Stromal cell of bone marrow (primary cell): ENCODE data around the gene DLGAP1.
"Not testable (repeated sequence)": the region's sequence is repeated elsewhere in the genome, so short reads cannot be mapped to it uniquely, and the experiment has no call there.

Experiments
- DNase-seq: peaks from one replicate; pipeline ENCODE4 v3.0.0-alpha.2; 2012; ENCODE audit warnings: low read depth

The DLGAP1 gene

GRCh38 chr18:4385876-4386275, 69.2 kb downstream of the DLGAP1 start:
- DNase-seq = no peak

DNA sequence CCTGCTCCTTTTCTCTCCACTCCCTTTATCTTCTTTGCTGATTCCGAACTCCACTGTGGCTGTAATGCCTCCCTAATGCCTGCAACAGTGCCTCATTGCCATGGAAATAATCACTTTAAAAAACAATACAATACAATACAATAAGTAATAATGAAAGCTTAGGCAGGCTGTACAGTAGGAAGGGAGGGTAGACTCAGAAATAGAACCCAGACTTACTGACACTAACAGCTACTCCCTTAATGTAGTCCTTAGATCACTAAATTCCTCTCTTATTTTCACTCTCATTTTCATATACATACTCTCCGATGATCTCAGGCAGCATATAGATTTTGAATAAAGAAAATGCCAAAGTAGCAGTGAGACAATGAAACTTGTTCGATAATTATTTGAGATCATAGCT, 70.2 kb downstream of the DLGAP1 start:
- no peak for DNase-seq

- no peak for DNase-seq
Observed at GRCh38 chr18:4374564-4374963, 80.5 kb downstream of the DLGAP1 start.

DNA sequence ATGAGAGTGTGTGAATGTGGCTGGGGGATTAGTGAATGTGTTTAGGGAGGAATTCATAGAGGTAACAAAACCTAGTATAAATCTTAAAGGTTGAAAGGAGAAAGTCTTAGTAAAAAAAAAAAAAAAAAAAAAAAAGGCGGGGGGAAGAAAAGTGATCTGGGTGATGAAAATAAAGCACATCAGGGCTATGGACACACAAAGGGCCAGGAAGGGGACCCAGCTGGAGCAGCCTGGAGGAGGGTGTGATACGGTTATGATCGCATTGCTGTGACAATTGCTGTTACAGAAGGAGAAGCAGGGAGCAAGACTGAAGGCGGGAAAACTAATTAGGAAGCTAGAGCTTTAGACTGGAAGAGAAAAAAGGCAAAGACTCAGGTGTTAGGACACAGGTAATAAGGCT, 85.4 kb downstream of the DLGAP1 start:
- no peak for DNase-seq

- no peak for DNase-seq
Observed at GRCh38 chr18:4360221-4360715, 94.8 kb downstream of the DLGAP1 start.

DNA sequence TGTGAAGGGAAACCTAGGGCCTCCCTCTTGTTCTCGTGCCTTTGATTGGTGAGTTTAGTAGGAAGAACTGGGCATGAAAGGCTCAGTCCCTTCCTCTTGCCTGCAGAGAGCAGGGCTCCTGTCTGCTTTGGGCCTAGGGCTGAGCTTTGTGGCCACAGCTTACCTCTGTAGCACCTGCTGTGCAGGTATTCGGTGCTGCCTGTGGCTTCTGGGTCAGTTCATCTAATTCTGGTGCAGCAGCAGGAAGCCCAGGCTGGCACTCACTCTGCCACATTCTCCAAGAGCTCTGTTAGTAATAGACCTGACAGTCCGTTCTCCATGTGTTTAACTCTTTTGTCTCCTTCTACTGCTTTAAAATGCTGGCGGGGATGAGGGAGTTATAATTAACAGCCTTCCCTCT, 96.5 kb downstream of the DLGAP1 start:
- DNase-seq = no peak

GRCh38 chr18:4357579-4357978, 97.5 kb downstream of the DLGAP1 start:
- no peak for DNase-seq

DNA sequence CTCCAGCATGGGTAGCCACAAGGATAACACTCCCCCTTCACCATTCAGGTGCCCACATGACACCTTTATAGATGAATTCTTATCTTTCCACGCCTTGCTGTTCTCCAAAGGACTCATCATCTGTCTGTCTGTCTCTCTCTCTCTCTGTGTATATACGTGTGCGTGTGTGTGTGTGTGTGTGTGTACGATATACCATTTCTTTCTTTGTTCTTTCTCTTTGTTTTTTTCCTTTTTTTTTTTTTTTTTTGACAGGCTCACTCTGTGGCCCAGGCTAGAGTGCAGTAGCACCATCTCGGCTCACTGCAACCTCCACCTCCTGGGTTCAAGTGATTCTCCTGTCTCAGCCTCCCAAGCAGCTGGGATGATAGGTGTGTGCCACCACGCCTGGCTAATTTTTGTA, 98.2 kb downstream of the DLGAP1 start:
- DNase-seq = no peak

DNA sequence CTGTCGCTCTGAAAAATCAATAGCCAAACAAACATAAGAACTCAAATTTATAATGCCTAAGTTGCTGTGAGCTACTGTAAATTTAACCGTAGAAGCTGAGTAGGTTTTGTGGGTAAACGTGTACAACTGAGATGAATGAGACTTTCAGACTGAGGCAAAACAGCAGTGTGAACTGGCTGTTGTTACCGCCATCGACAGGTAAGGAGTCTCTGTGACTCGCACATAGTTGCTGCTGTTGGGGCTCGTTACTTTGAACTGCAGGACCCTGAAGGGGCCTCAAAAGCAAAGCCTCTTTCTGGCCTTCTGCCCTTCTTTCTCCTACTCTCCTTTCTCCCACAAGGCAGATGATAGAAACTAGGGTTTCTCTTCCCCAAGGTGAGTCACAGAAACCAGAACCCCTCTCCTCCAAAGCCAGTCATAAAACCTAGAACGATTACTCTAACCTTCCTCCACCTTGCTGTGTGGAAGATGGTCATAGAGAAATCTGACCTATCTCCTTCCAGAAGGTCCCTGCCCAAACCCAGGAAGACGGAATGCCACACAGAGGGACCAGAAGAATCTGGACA, 101.2 kb downstream of the DLGAP1 start:
- no peak for DNase-seq

DNA sequence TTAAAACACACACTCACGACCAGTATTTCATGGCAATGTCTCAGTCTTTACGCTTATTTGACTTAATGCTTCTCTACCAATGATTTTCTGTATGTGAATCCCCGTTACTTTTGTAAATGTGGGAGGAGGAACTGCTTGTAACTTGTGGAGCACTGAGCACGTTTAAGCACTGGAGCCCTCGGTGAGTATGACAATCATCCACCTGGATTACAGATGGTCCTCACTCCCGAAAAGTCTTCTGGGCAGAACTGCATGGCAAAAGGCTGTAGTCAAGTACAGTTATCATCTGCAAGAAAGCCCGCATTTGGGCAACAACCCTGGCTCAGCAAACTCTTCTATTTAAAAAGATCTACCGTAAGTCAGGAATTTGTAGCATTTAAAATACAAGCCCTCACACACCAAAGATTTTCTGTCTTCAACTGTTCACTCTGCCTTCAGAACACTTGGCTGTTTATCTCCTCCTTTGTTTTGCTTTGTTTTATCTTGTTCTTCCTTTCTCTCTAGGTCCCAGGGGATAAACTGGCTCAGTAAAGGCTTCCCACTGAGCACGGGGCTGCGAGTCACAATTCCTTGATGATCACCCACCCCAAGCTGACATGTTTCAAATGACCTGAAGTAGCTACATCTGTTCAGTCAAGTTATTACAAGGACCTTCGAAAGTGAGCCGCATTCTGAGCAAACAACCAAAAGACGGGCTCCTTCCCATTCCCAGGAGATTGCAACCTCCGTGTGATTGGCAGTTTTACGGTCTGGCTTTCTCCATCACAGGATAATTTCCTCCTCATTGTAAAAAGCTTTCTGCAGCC, 102.2 kb downstream of the DLGAP1 start:
- no peak for DNase-seq

DNA sequence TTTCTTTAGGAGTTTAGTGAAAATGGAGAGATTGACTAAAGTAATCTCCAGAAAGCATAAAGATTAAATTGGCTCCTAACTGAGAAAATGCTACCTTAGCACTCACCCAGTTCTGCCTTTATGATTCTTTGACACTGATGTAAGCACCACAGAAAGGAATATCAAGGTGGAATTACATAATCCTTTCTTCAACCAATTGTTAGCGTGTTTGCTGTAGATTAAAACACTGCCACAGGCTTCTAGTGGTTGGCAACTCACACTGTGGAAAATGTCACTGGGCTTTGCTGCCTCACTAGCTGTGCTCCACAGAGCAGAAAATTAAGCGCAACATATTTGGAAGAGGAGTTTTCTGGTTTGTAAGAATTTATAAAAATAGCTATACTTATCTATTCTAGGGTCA, 104.1 kb downstream of the DLGAP1 start:
- DNase-seq = no peak

DNA sequence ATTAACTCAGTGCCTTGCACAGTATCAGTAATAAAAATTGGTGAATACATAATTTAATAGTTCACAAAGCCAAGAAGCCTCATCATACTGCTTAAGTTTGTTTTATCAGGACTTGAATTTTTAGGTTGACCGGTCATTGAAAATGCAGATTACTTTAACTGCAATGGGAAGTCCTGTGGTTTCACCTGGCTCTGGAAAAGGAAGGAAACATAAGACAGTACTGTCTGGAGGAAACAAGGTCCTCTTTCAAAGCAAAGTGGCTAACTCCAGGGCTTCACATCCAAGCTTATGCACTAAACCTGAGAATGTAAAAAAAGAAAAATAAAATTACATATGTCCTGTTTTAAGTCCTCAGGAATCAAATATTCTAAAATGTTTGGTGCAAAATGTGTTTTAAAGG, 119.7 kb downstream of the DLGAP1 start:
- no peak for DNase-seq

DNA sequence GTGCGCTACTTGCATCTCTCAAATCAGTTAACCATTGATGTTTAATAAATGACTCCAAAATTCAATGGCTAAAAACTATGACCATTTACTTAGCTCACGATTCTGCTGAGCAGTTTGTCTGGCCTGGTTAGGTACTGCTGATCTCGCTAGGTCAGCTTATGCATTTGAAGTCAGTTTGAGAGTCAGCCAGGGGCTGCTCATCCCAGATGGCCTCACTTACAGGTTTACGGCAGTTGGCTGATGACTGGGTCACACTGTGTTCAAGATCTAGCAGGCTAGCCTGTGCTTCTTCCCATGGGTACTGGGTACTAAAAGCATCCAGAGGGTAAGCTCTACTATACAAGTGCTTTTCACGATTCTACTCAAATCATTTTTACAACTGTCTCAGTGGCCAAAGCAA, 122.1 kb downstream of the DLGAP1 start:
- no peak for DNase-seq

DNA sequence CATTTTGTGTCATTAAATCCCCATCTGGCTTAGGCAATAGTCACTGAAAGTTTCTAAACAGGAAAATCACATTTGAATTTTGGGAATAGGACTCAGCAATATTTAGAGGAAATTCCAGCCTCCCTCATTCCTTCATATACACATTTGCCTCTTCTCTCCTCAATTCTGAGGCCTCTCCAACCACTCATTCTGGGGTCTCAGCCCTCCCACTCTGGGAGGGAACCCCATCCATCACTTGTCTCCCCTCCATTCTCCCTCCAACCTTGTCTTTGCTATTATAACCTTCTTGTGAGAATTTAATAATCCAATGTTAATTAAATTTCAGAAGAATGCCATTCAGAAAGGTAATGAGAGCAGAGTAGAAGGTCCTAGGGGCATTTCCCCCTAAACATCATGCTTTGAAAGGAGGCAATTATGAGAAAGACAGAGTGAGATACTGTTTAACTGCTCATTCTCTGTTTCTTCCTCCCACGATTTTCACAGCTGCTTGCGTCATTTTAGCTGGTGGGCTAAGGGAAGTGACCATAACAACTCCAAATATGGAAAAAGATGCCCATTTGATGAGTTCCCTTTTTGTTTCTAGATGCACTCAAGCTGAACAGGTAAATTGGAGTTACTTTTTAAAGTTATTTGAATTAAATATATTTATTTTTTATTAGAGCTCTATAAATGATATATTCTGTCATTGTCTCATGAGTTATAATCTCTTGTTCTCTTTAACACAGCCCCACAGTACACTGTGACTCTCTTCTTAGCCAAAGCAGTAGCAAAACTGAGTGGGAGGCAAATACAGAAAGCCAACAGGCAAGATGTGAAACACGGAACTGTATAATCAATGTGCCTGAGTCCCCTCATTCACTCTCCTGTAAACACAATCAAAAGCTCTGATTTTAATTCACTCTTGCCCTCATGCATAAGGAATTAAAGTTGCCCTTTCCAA, 135.1 kb downstream of the DLGAP1 start:
- DNase-seq = no peak

DNA sequence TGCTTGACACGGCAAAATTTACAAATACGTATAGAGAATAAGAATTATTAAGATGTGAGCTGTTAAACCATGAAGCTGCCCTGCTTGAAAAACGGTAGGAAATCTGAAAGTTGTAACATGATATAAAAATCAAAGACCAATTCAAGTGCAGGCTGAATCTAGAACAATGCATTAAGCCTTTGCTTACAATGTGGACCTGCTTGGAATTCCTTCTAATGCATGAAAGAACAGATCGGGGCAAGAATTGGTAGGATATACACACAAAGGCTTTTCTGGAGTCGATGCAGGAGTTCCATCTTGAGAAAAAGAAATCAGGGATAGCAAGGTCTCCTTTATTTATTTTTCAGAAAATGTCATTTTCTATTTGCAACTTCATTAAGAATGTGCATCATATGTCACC, 136.8 kb downstream of the DLGAP1 start:
- DNase-seq = no peak

DNA sequence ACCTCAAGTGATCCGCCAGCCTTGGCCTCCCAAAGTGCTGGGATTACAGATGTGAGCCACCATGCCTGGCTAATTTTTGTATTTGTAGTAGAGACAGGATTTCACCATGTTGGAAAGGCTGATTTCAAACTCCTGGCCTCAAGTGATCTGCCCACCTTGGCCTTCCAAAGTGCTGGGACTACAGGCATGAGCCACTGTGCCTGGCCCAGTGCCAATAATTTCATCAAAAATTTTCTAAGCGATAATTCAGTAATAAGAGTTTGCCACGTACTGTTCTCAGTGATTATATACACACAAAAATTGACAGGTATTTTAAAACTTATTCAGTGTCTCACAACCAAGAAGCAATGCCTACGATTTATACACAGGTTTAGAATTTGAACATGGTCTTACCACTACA, 143.2 kb downstream of the DLGAP1 start:
- DNase-seq = not testable (repeated sequence)

GRCh38 chr18:4311136-4311535, 144.0 kb downstream of the DLGAP1 start:
- no peak for DNase-seq

GRCh38 chr18:4309227-4309626, 145.9 kb downstream of the DLGAP1 start:
- DNase-seq = no peak

GRCh38 chr18:4308576-4308975, 146.5 kb downstream of the DLGAP1 start:
- no peak for DNase-seq

DNA sequence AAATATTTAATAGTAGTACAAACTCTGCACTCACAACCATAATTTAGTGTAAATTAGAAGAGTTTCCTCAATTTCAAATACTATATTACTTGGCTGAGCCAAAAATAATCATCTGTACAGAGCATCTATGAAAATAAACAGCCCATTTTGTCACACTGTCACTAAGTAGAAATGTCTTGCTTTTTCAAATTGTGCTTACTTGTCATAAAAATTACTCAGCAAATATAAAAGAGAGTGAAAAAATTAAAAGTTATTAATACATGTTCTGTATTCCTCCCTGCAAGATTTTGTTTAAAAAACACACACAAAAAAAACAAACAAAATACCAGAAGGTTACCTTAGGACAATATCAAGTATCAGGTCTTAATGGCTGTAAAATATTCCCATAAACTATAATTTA, 155.7 kb downstream of the DLGAP1 start:
- no peak for DNase-seq

DNA sequence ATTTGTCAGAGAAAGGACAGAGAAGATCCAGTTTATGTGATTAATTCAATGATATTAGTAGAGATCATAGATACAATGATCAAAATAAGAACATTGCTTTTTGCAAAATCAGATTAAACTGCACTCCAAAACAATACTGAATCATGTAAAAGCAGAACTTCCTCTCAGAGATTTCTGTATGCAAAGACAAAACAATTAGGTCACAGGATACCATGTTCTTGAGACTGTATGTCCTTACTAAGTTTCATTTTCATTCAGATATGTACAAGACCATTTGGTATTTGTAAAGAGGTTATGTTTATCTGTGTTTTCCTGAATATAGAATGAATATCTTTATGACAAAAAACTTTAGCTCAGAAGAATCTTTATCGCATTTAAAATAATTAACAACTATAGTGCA, 161.8 kb downstream of the DLGAP1 start:
- DNase-seq = no peak

DNA sequence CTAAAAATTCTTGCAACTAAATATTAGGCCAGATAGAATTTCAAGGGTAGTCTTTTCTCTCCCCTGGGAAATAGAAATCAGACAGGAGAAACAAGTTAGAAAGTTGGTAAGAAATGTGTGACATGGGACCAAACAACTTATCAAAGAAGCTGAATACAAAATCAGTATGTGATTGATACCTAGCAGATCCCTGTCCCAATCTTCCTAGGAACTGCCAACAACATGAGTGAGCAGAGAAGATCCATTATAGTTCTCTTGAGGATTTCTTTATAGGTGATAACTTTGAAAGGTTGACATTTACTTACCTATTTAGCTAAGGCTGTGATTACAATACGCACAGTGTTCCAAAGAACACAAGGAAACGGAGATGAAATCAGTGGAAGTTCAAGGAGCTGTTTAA, 162.4 kb downstream of the DLGAP1 start:
- DNase-seq = no peak

DNA sequence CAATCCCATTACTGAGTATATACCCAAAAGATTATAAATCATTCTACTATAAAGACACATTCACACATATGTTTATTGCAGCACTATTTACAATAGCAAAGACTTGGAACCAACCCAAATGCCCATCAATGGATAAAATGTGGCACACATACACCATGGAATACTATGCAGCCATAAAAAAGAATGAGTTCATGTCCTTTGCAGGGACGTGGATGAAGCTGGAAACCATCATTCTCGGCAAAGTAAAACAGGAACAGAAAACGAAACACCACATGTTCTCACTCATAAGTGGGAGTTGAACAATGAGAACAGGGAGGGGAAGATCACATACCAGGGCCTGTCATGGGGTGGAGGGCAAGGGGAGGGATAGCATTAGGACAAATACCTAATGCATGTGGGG, 167.8 kb downstream of the DLGAP1 start:
- DNase-seq = not testable (repeated sequence)
